Erythroblast (primary cell): ENCODE results near the gene OSBPL3.

Experiments used
- GATA1 ChIP-seq: IDR thresholded peaks from 2 replicates; pipeline ENCODE4 v1.6.1; 2011; ENCODE audit warnings: low read depth, mild to moderate bottlenecking, control low read depth, low read length, moderate library complexity
- POLR2A ChIP-seq: IDR thresholded peaks from 2 replicates; pipeline ENCODE4 v1.6.1; 2011; ENCODE audit warnings: mild to moderate bottlenecking, low read length

DNA sequence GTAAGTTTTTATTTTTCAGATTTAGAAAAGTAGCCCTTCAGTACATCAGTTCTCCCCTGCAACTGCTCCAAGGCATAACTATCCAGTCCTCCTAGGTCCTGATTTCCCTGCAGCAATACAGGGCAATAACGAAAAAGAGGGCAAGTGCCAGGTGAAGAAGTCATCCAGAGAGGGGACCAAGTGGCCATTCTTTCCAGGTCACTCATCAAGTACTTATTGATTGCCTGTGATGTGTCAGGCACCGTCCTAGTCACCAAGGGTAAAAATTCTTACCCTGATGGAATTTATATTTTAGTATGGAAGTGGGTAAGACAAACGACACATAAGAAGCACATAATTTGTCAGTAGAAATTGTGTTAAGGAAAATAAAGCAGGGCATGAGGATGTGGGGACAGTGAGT lies 155.6 kb downstream of the OSBPL3 start:
- TF ChIP-seq POLR2A (no peak), GATA1 (no peak)
